Breast epithelium (tissue), 4 donors: Measurements from ENCODE around the gene ZMAT2. TPM values are rescaled to one million over a fixed set of nuclear protein-coding genes. Genes with fewer than 3 reads are reported as not detected.

ENCODE experiments used
- DNase-seq, 2 donors: peaks; one replicate each; pipeline ENCODE4 v3.0.0-alpha.2; 2019; ENCODE audit warnings: low spot score in 2 of 2
- H3K27ac ChIP-seq, 2 donors: fragments of 200-600 bp; sonication (generic) in 1 of 2; one replicate each; pipeline ENCODE4 v1.5.1; 2016 to 2019; ENCODE audit warnings: mild to moderate bottlenecking in 1 of 2
- H3K27me3 ChIP-seq, 2 donors: fragments of 200-600 bp; sonication (generic) in 1 of 2; one replicate each; pipeline versions ENCODE4 v1.5.1 to v1.6.0; 2017 to 2019; ENCODE audit warnings: control low read depth in 1 of 2, mild to moderate bottlenecking in 1 of 2
- H3K36me3 ChIP-seq: fragments of 200-600 bp; one replicate; pipeline ENCODE4 v1.5.1; 2019
- H3K4me1 ChIP-seq, 2 donors: fragments of 200-600 bp; sonication (generic); one replicate each; pipeline ENCODE4 v1.5.1; 2016 to 2019; ENCODE audit warnings: control low read depth in 1 of 2
- H3K4me3 ChIP-seq, 3 donors: fragments of 200-600 bp; sonication (generic); 1 replicate in 2 of 3; 2 replicates in 1 of 3; pipeline ENCODE4 v1.5.1; 2016 to 2019; ENCODE audit warnings: mild to moderate bottlenecking in 3 of 3, moderate library complexity in 2 of 3
- H3K9me3 ChIP-seq, 2 donors: fragments of 200-600 bp; sonication (generic) in 1 of 2; one replicate each; pipeline ENCODE4 v1.5.1; 2016 to 2019; ENCODE audit warnings: control low read depth in 1 of 2
- CTCF ChIP-seq, 3 donors: fragments of 450-650 bp; IDR thresholded peaks; one replicate each; pipeline ENCODE4 v1.5.1; 2016 to 2017; ENCODE audit warnings: antibody characterized with exemption in 3 of 3, mild to moderate bottlenecking in 3 of 3, moderate library complexity in 3 of 3
- POLR2A ChIP-seq: fragments of 450-650 bp; IDR thresholded peaks from one replicate; pipeline ENCODE4 v1.6.1; 2016; ENCODE audit warnings: antibody characterized with exemption, mild to moderate bottlenecking, moderate library complexity
- POLR2AphosphoS5 ChIP-seq, 3 donors: sonication (generic); formaldehyde crosslinking; IDR thresholded peaks; one replicate each; pipeline ENCODE4 v1.6.1; 2017; ENCODE audit warnings: antibody characterized with exemption in 3 of 3
- intact Hi-C: fragments of 100-400 bp; cut with DNase I; formaldehyde crosslinking; loops from one replicate; pipeline ENCODE4 v1.15.1; 2023; ENCODE audit warnings: low total_unique reads
- total RNA-seq, 3 donors: library from RNA; depleted of rRNA; stranded (reverse); fragments of >200 nt; gene quantifications; one replicate each; pipeline ENCODE4 v1.1.0, GENCODE V29; 2016

Gene ZMAT2
- total RNA-seq, 3 donors from 2014 or later, result 45.2 to 55.0 (median 52.2) TPM

DNA sequence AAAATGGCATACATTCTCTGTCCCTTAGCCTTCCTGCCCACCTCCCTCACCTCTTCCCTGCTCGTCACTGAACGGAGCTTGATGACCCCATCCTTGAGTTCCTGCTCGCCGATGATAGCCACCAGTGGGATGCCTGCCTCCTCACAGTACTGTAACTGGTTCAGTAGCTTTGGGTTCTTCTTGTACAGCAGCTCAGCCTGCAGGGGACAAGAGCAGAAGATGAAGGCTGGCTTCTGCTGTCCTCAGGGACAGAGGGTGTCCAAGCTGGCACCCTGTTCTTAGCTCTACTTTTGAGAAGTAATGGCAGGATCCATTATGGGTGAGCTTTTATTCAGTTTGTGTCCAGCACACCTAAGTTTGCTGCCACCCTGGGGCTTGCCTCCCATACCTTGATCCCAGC, 25.6 kb upstream of the ZMAT2 start:
- TF ChIP-seq POLR2AphosphoS5 (IDR thresholded peaks at IDR 0.05), result no peak
- TF ChIP-seq POLR2A, result no peak
- TF ChIP-seq CTCF (IDR thresholded peaks at IDR 0.05), result no peak
- intact Hi-C loops, result no loop called here
- H3K36me3 ChIP-seq, result peaks cover 6% of the 10 kb centered on the region

GRCh38 chr5:140677947-140678346, 22.3 kb upstream of the ZMAT2 start:
- Histone ChIP-seq H3K36me3 (peaks cover 13% of the 10 kb centered on the region), H3K9me3 (no peaks in the 10 kb centered on the region), H3K27ac (no peak overlapping the region), H3K27me3 (no peaks in the 10 kb centered on the region), H3K4me1 (no peaks in the 10 kb centered on the region), H3K4me3 (no peak overlapping the region)
- intact Hi-C loops, result no loop called here
- DNase-seq, result no peak
- TF ChIP-seq CTCF (IDR thresholded peaks at IDR 0.05) (no peak), POLR2AphosphoS5 (IDR thresholded peaks at IDR 0.05) (no peak), POLR2A (no peak)

More for the DNA sequence above, 25.6 kb upstream of the ZMAT2 start:
- Histone ChIP-seq H3K4me3 (no peak overlapping the region), H3K27ac (no peak overlapping the region), H3K4me1 (no peaks in the 10 kb centered on the region), H3K9me3 (no peaks in the 10 kb centered on the region), H3K27me3 (no peaks in the 10 kb centered on the region)
- no peak for DNase-seq

DNA sequence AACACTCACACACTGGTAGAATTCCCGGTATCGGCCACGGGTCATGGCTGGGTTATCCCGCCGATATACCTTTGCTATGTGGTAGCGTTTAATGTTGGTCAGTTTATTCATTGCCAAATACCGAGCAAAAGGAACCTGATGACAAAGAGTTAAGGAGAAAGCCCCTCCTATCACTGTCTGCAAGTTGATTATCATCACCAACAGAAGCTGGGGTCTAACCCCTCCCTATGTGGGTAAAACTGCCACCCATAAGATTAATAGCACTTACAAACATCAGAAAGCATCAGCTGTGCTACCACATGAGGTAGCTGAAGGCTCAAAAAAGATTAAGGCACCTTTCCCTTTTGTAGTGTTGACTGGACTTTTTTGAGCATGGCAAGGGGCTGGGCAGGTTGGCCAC, 21.3 kb upstream of the ZMAT2 start:
- intact Hi-C loops, result no loop called here
- Histone ChIP-seq H3K9me3 (no peaks in the 10 kb centered on the region), H3K27me3 (no peaks in the 10 kb centered on the region), H3K4me1 (no peaks in the 10 kb centered on the region), H3K4me3 (no peak overlapping the region), H3K27ac (no peak overlapping the region), H3K36me3 (peaks cover 13% of the 10 kb centered on the region)
- TF ChIP-seq CTCF (IDR thresholded peaks at IDR 0.05), result no peak
- no peak for TF ChIP-seq POLR2AphosphoS5 (IDR thresholded peaks at IDR 0.05)
- no peak for TF ChIP-seq POLR2A
- no peak for DNase-seq

DNA sequence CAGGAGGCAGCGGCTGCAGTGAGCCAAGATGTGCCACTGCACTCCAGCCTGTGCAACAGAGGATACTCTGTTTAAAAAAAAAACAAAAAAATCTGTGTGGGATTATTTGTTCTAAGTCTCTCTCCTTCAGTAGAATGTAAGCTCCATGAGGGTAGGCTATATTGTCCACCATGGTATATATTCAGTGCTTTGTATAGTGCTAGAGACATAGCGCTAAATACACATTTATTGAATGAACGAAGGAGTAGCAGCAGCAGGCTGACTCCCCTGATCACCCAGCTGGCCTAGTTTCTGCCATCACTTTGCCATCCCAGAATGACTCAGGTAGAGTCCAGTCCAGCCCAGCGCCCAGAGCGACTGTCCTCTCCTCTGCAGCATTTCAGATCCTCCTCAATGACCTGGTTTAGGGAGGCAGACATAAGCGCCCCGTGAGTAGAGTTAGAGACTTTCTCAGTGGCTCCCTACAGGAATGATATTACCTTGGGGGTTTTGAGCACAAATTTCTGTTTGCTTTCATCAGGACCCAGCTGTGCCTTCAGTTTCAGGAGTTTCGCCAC, 9.8 kb upstream of the ZMAT2 start:
- intact Hi-C loops, result no loop called here
- DNase-seq, result no peak

More for the DNA sequence above, 9.8 kb upstream of the ZMAT2 start:
- no peaks in the 10 kb centered on the region for H3K9me3 ChIP-seq
- peak overlapping the region; percentile 85 to 92 (median 86) for H3K4me3 ChIP-seq
- H3K27ac ChIP-seq, result peak overlapping the region; percentile 87 to 91
- no peaks in the 10 kb centered on the region for H3K27me3 ChIP-seq
- H3K4me1 ChIP-seq, result peaks cover 0 to 12% of the 10 kb centered on the region in 2 donors
- H3K36me3 ChIP-seq, result no peaks in the 10 kb centered on the region
- TF ChIP-seq POLR2AphosphoS5 (IDR thresholded peaks at IDR 0.05) (no peak), CTCF (IDR thresholded peaks at IDR 0.05) (no peak), POLR2A (no peak)
